Natural killer cell (primary cell): ENCODE results near the gene ABCG1. TPM values are rescaled to one million over a fixed set of nuclear protein-coding genes. Genes with fewer than 3 reads are reported as not detected.

Experiments used
- ATAC-seq, 3 donors: fragments of 150-1000 bp in 2 of 3; fragments of 200-7000 bp in 1 of 3; cut with Tn5 transposase; 1 replicate in 1 of 3; 2 replicates in 2 of 3; pipeline ENCODE4 v1.10.0; 2021; ENCODE audit warnings: mild to moderate bottlenecking in 2 of 3, moderate library complexity in 2 of 3
- DNase-seq, 2 donors: peaks; one replicate each; pipeline versions ENCODE4 v3.0.0 to v3.0.0-alpha.2; 2013 to 2021; ENCODE audit warnings: mixed read lengths in 1 of 2
- H3K27ac ChIP-seq: one replicate; pipeline ENCODE4 v1.5.1; 2013; ENCODE audit warnings: mild to moderate bottlenecking, low read length
- H3K27me3 ChIP-seq: one replicate; pipeline ENCODE4 v1.6.1; 2013; ENCODE audit warnings: low read length; ENCODE audit not compliant: control insufficient read depth, insufficient read depth
- H3K36me3 ChIP-seq: one replicate; pipeline ENCODE4 v1.6.1; 2013; ENCODE audit warnings: low read length; ENCODE audit not compliant: control insufficient read depth, insufficient read depth
- H3K4me1 ChIP-seq: one replicate; pipeline ENCODE4 v1.6.1; 2013; ENCODE audit warnings: low read length; ENCODE audit not compliant: control insufficient read depth, insufficient read depth
- H3K4me3 ChIP-seq: one replicate; pipeline ENCODE4 v1.5.1; 2013; ENCODE audit warnings: low read length
- H3K9me3 ChIP-seq: one replicate; pipeline ENCODE4 v1.6.1; 2013; ENCODE audit warnings: low read length; ENCODE audit not compliant: control insufficient read depth, insufficient read depth
- H3K27ac Mint-ChIP-seq, 2 donors: one replicate each; pipeline ENCODE4 v1.8.0; 2022; ENCODE audit warnings: mild to moderate bottlenecking in 2 of 2, mixed read lengths in 2 of 2, moderate library complexity in 1 of 2
- H3K27me3 Mint-ChIP-seq, 2 donors: one replicate each; pipeline ENCODE4 v1.8.0; 2022; ENCODE audit warnings: low read depth in 2 of 2, mixed read lengths in 2 of 2
- H3K36me3 Mint-ChIP-seq: one replicate; pipeline ENCODE4 v1.8.0; 2022; ENCODE audit warnings: mixed read lengths
- H3K4me1 Mint-ChIP-seq, 2 donors: one replicate each; pipeline ENCODE4 v1.8.0; 2022; ENCODE audit warnings: mixed read lengths in 2 of 2
- H3K4me3 Mint-ChIP-seq: one replicate; pipeline ENCODE4 v1.8.0; 2022; ENCODE audit warnings: mild to moderate bottlenecking, moderate library complexity, mixed read lengths
- H3K9me3 Mint-ChIP-seq, 2 donors: one replicate each; pipeline ENCODE4 v1.8.0; 2022; ENCODE audit warnings: mixed read lengths in 2 of 2
- WGBS: methylation state at CpG from one replicate; pipeline ENCODE4 v1.1.7; 2013; ENCODE audit warnings: missing lambda C conversion rate; ENCODE audit not compliant: insufficient coverage; 5-methylcytosine and 5-hydroxymethylcytosine counted together
- intact Hi-C: fragments of 100-400 bp; cut with micrococcal nuclease; formaldehyde crosslinking; loops from one replicate; pipeline ENCODE4 v1.14.2; 2022
- total RNA-seq, 4 donors: library from RNA; stranded (reverse); fragments of 120-200 nt in 1 of 4; gene quantifications; one replicate each; pipeline versions ENCODE4 v1.2.3 to v1.2.4, GENCODE V29; 2013 to 2022
- TF ChIP-seq, protein P1 (sequence below): fragments of 200-600 bp; IDR thresholded peaks from one replicate; pipeline ENCODE4 v1.8.0; 2022; ENCODE audit warnings: antibody characterized with exemption

The ABCG1 gene
- total RNA-seq, 3 donors from 2014 or later (not counting 1 experiment from before 2014, with no cell fraction given): 10.4 to 14.7 (median 13.8) TPM

DNA sequence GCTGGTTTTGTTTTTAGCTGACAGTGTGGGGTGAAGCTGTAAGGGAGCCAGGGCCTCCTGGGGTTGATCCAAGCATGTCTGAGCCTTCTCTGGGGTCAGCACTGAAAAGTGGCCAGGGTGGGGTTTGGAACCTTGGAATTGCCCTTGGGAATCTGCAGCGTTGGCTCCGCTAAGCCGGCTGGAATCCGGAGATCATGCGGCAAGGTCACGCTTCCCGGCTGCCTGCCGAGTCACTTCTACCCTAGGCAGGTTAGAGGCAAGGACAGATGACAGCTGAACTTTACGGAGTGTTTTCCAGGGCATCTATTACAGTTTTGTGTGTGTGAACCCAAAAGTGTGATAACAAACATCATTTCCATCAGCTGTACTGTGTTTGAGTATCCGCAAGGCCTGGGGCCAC, 17.1 kb downstream of the ABCG1 start:
- Mint-ChIP-seq H3K36me3 (no peaks in the 10 kb centered on the region), H3K4me3 (peak overlapping the region; percentile 79), H3K4me1 (peaks cover 59 to 70% of the 10 kb centered on the region in 2 donors), H3K27me3 (no peaks in the 10 kb centered on the region), H3K9me3 (no peaks in the 10 kb centered on the region), H3K27ac (peak overlapping the region; percentile 89 to 93)
- ATAC-seq: no peak
- Histone ChIP-seq H3K9me3 (no peaks in the 10 kb centered on the region), H3K4me1 (peaks cover 90% of the 10 kb centered on the region), H3K36me3 (no peaks in the 10 kb centered on the region), H3K27ac (no peak overlapping the region), H3K4me3 (no peak overlapping the region), H3K27me3 (no peaks in the 10 kb centered on the region)
- TF ChIP-seq, protein P1, sequence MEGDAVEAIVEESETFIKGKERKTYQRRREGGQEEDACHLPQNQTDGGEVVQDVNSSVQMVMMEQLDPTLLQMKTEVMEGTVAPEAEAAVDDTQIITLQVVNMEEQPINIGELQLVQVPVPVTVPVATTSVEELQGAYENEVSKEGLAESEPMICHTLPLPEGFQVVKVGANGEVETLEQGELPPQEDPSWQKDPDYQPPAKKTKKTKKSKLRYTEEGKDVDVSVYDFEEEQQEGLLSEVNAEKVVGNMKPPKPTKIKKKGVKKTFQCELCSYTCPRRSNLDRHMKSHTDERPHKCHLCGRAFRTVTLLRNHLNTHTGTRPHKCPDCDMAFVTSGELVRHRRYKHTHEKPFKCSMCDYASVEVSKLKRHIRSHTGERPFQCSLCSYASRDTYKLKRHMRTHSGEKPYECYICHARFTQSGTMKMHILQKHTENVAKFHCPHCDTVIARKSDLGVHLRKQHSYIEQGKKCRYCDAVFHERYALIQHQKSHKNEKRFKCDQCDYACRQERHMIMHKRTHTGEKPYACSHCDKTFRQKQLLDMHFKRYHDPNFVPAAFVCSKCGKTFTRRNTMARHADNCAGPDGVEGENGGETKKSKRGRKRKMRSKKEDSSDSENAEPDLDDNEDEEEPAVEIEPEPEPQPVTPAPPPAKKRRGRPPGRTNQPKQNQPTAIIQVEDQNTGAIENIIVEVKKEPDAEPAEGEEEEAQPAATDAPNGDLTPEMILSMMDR: no peak
- over 99% methylated on average over 10 of the region's 10 CpGs for WGBS
- intact Hi-C loops: loop anchor here (5.0 kb wide), 1 partner anchor 84 kb away; no protein-coding TSS in a partner anchor
- DNase-seq: no peak

DNA sequence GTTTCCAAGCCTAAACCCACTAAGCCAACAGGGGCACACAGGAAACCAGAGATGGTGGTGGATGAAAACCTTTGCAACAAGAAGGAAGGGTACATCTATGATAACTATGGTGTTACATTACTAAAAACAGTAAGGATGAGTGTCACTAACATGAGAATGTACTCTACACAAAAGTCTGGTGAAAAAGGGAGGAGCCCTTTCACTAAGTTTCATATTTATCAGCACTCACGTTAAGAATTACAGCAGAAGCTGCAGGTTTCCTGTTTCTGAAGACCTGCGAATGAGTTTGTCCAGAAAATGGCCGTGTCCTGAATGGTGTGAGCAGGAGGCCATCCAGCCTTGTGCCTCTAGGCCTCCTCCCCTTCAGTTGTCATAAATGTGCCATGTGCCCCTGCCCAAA, 17.8 kb downstream of the ABCG1 start:
- Mint-ChIP-seq H3K27me3 (no peaks in the 10 kb centered on the region), H3K9me3 (no peaks in the 10 kb centered on the region), H3K27ac (peak overlapping the region; percentile 89 to 93), H3K4me1 (peaks cover 59 to 70% of the 10 kb centered on the region in 2 donors), H3K36me3 (no peaks in the 10 kb centered on the region), H3K4me3 (peak overlapping the region; percentile 69)
- H3K27me3 ChIP-seq: no peaks in the 10 kb centered on the region
- ATAC-seq (no peak), DNase-seq (peak in 1 of 2 donors; percentile 53)
- H3K4me1 ChIP-seq: peaks cover 84% of the 10 kb centered on the region
- intact Hi-C loops: loop anchor here (5.0 kb wide), 1 partner anchor 84 kb away; no protein-coding TSS in a partner anchor
- H3K4me3 ChIP-seq: no peak overlapping the region
- no peak overlapping the region for H3K27ac ChIP-seq
- TF ChIP-seq, protein P1: no peak
- no peaks in the 10 kb centered on the region for H3K9me3 ChIP-seq
- WGBS: 5% methylated on average over 3 of the region's 3 CpGs
- no peaks in the 10 kb centered on the region for H3K36me3 ChIP-seq

DNA sequence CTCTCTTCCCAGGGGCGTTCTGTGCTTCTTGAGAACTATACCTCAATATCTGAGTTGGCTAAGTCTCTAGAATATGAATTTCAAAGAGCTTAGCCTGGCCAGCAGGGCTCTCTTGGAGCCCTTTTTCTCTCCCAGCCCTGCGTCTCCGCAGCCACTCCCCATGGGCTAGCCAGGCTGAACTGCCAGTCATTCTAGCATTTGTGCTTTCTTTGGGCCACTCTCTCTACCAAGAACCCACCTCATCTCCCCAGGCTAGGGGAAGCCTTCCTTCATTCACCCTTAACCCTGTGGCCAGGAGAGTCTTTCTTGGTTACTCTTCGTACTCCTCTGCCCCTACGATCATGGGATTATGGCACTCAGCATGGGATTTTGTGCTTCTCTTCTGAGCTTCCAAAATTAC, 18.2 kb downstream of the ABCG1 start:
- Histone ChIP-seq H3K4me1 (peaks cover 80% of the 10 kb centered on the region), H3K27ac (peak overlapping the region; percentile 69), H3K36me3 (no peaks in the 10 kb centered on the region), H3K27me3 (no peaks in the 10 kb centered on the region), H3K9me3 (no peaks in the 10 kb centered on the region), H3K4me3 (no peak overlapping the region)
- Mint-ChIP-seq H3K36me3 (no peaks in the 10 kb centered on the region), H3K27me3 (peaks cover 0 to 2% of the 10 kb centered on the region in 2 donors), H3K9me3 (no peaks in the 10 kb centered on the region), H3K4me1 (peaks cover 59 to 70% of the 10 kb centered on the region in 2 donors), H3K27ac (peak overlapping the region; percentile 89 to 93), H3K4me3 (peak overlapping the region; percentile 64)
- ATAC-seq (no peak), DNase-seq (no peak)
- TF ChIP-seq, protein P1: no peak
- WGBS: 84% methylated on average over 5 of the region's 5 CpGs
- intact Hi-C loops: loop anchor here (5.0 kb wide), 1 partner anchor 85 kb away; no protein-coding TSS in a partner anchor

DNA sequence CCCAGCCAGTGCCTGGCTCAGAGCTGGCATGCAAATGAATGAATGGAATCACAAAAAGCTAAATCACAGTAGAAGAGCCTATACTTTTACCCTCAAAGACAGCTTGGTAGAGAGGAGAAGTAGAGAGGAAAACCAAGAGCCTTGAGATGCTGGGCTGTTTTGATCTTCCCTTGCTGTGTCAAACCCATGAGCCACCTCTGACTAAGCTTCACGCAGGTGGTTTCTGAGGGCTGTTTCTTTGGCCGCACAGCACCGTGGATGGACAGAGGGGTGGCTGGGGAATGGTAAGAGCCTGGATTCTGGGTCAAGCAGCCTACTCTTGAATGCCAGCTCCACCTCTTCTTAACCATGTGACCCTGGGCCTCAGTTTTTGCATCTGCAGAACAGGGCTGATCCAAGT, 18.6 kb downstream of the ABCG1 start:
- H3K9me3 ChIP-seq: no peaks in the 10 kb centered on the region
- Mint-ChIP-seq H3K36me3 (no peaks in the 10 kb centered on the region), H3K27me3 (peaks cover 0 to 4% of the 10 kb centered on the region in 2 donors), H3K4me3 (peak overlapping the region; percentile 64), H3K4me1 (peaks cover 55 to 67% of the 10 kb centered on the region in 2 donors), H3K27ac (peak overlapping the region; percentile 75 to 93), H3K9me3 (no peaks in the 10 kb centered on the region)
- no peak overlapping the region for H3K4me3 ChIP-seq
- peaks cover 75% of the 10 kb centered on the region for H3K4me1 ChIP-seq
- DNase-seq: peak in 1 of 2 donors; percentile 65
- peak overlapping the region; percentile 69 for H3K27ac ChIP-seq
- TF ChIP-seq, protein P1: no peak
- intact Hi-C loops: loop anchor here (5.0 kb wide), 1 partner anchor 85 kb away; no protein-coding TSS in a partner anchor
- no peaks in the 10 kb centered on the region for H3K36me3 ChIP-seq
- peak in 1 of 3 donors; percentile 1 for ATAC-seq
- no peaks in the 10 kb centered on the region for H3K27me3 ChIP-seq
- WGBS: 20% methylated on average over 3 of the region's 3 CpGs
